Stimulated activated CD4-positive, alpha-beta T cell treated with anti-CD3 and anti-CD28 coated beads, Interleukin-4, amount 100 ng/mL, for 1 hour (primary cell): Measurements from ENCODE around the gene RPS24.
"Not testable (repeated sequence)": the region's sequence is repeated elsewhere in the genome, so short reads cannot be mapped to it uniquely, and the experiment has no call there.

Experiments used
- DNase-seq: peaks from one replicate; pipeline ENCODE4 v3.0.0-alpha.2; 2020

RPS24 gene

GRCh38 chr10:78033637-78034470 is at the start of gene RPS24:
Gene RPS24, plus strand, starts transcription at chr10:78033863. Its CDS starts 39 bp downstream, at chr10:78033902.
- peak; percentile 94 for DNase-seq

- DNase-seq: no peak
These were observed 48.7 kb upstream of the RPS24 start for GRCh38 chr10:77984986-77985385.

GRCh38 chr10:77987671-77988255 is 45.9 kb upstream of the RPS24 start:
- DNase-seq: no peak

- DNase-seq: no peak
These were observed 44.5 kb upstream of the RPS24 start for GRCh38 chr10:77989081-77989724.

- DNase-seq: no peak
These were observed 40.0 kb upstream of the RPS24 start for GRCh38 chr10:77993620-77994019.

GRCh38 chr10:77998780-77999179 is 34.9 kb upstream of the RPS24 start:
- DNase-seq: not testable (repeated sequence)

- DNase-seq: no peak
These were observed 33.5 kb upstream of the RPS24 start for GRCh38 chr10:78000206-78000605.

- no peak for DNase-seq
These were observed 32.6 kb upstream of the RPS24 start for GRCh38 chr10:78000956-78001472.

GRCh38 chr10:78002541-78003288 is 30.9 kb upstream of the RPS24 start:
- no peak for DNase-seq

- DNase-seq: no peak
These were observed 29.2 kb upstream of the RPS24 start for GRCh38 chr10:78004215-78005026.

GRCh38 chr10:78007172-78007571 is 26.5 kb upstream of the RPS24 start:
- DNase-seq: no peak

- no peak for DNase-seq
These were observed 24.0 kb upstream of the RPS24 start for GRCh38 chr10:78009662-78010061.

GRCh38 chr10:78010278-78010677 is 23.4 kb upstream of the RPS24 start:
- no peak for DNase-seq

- no peak for DNase-seq
These were observed 22.6 kb upstream of the RPS24 start for GRCh38 chr10:78011065-78011464.

GRCh38 chr10:78013564-78013963 is 20.1 kb upstream of the RPS24 start:
- no peak for DNase-seq

GRCh38 chr10:78015546-78015945 is 18.1 kb upstream of the RPS24 start:
- no peak for DNase-seq

- no peak for DNase-seq
These were observed 15.8 kb upstream of the RPS24 start for GRCh38 chr10:78017856-78018255.

- no peak for DNase-seq
These were observed 14.4 kb upstream of the RPS24 start for GRCh38 chr10:78019264-78019663.

- no peak for DNase-seq
These were observed 12.5 kb upstream of the RPS24 start for GRCh38 chr10:78021201-78021600.

- no peak for DNase-seq
These were observed 9.9 kb upstream of the RPS24 start for GRCh38 chr10:78023741-78024140.

GRCh38 chr10:78025685-78026364 is 7.8 kb upstream of the RPS24 start:
- DNase-seq: no peak
